ENCODE measurements around the gene MYCN. TPM values are rescaled to one million over a fixed set of nuclear protein-coding genes. Genes with fewer than 3 reads are reported as not detected.

MYCN gene
- total RNA-seq, 1 experiment from 2014 or later, result 68.3 TPM

DNA sequence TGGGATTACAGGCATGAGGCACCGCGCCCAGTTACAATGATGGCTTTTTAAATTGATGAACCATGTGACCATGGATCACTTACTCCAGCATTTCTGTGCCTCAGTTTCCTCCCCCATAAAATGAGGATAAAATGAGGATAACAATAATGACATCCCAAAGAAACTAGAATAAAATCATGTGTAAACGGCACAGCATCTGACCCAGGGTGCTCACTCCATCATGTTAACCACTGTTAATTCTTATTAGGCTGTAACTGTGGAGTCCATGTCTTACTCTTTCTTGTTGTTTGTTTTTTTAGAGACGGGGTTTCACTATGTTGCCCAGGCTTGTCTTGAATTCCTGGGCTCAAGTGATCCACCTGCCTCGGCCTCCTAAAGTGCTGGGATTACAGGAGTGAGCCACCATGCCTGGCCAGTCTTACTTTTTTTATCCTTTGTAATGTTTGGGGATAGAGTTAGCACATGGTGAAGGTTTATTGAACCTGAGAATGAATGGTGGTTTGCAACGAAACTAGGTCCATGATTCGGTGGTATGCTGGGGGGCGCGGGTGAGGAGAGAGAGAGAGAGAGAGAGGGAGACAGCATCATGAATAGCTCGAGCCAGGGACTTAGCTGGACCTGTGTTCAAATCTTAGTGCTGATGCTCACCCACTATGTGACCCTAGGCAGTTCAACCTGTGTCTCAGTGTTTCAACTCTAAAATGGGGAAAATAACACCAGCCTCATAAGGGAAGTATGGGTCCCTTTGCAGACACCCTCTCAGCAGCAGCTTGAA, 52.3 kb downstream of the MYCN start (continued):
- TF ChIP-seq FOXJ3 (CRISPR knock-in tag; IDR thresholded peaks at IDR 0.05; ENCODE audit: borderline replicate concordance) (no peak), EMX1 (CRISPR knock-in tag; IDR thresholded peaks at IDR 0.05) (no peak), NFE2L1 (CRISPR knock-in tag; IDR thresholded peaks at IDR 0.05) (no peak), IRF2 (CRISPR knock-in tag; IDR thresholded peaks at IDR 0.05; ENCODE audit: borderline replicate concordance, low read depth) (no peak), ZNF121 (CRISPR knock-in tag; IDR thresholded peaks at IDR 0.05) (no peak)

- no peak for TF ChIP-seq MXD4 (CRISPR knock-in tag; IDR thresholded peaks at IDR 0.05; ENCODE audit: borderline replicate concordance)
- no peak for TF ChIP-seq NFATC4 (CRISPR knock-in tag; IDR thresholded peaks at IDR 0.05)
- TF ChIP-seq, protein P1, sequence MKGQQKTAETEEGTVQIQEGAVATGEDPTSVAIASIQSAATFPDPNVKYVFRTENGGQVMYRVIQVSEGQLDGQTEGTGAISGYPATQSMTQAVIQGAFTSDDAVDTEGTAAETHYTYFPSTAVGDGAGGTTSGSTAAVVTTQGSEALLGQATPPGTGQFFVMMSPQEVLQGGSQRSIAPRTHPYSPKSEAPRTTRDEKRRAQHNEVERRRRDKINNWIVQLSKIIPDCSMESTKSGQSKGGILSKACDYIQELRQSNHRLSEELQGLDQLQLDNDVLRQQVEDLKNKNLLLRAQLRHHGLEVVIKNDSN (CRISPR knock-in tag; IDR thresholded peaks at IDR 0.05), result no peak
- no peak for TF ChIP-seq ATF1 (CRISPR knock-in tag; IDR thresholded peaks at IDR 0.05)
- no peak for TF ChIP-seq SMAD3 (CRISPR knock-in tag; IDR thresholded peaks at IDR 0.05; ENCODE audit: borderline replicate concordance)
- no peak for TF ChIP-seq RELA (CRISPR knock-in tag; IDR thresholded peaks at IDR 0.05; ENCODE audit: borderline replicate concordance)
- TF ChIP-seq ATF2 (CRISPR knock-in tag; IDR thresholded peaks at IDR 0.05; ENCODE audit: borderline replicate concordance, low read depth), result no peak
- no peak for TF ChIP-seq AR (CRISPR knock-in tag; IDR thresholded peaks at IDR 0.05)
- TF ChIP-seq ZBTB21 (CRISPR knock-in tag; IDR thresholded peaks at IDR 0.05; ENCODE audit: borderline replicate concordance), result no peak
- TF ChIP-seq TCF7 (CRISPR knock-in tag; IDR thresholded peaks at IDR 0.05; ENCODE audit: low read depth), result no peak
- TF ChIP-seq SP1 (CRISPR knock-in tag; conservative IDR thresholded peaks at IDR 0.05), result no peak
- TF ChIP-seq TP53 (CRISPR knock-in tag; IDR thresholded peaks at IDR 0.05), result no peak
- TF ChIP-seq ZSCAN18 (CRISPR knock-in tag; IDR thresholded peaks at IDR 0.05), result no peak
- no peak for TF ChIP-seq JUN (CRISPR knock-in tag; IDR thresholded peaks at IDR 0.05)
- no peak for TF ChIP-seq SOX15 (CRISPR knock-in tag; IDR thresholded peaks at IDR 0.05)
- no peak for TF ChIP-seq NFYB (CRISPR knock-in tag; conservative IDR thresholded peaks at IDR 0.05; ENCODE audit: low read depth)
- no peak for DNase-seq (ENCODE audit: low spot score)
- ChIA-PET POLR2A (no interaction called here), CTCF (no interaction called here)
- Mint-ChIP-seq H3K4me3 (no peak overlapping the region), H3K9me3 (no peaks in the 10 kb centered on the region), H3K4me1 (peaks cover 37% of the 10 kb centered on the region), H3K27ac (no peak overlapping the region), H3K36me3 (no peaks in the 10 kb centered on the region), H3K27me3 (ENCODE audit: low read depth) (peaks cover 6% of the 10 kb centered on the region)
- no peak for ATAC-seq
Observed at GRCh38 chr2:15993232-15993610, 52.9 kb downstream of the MYCN start.

All from WTC11 (cell line).